Measurements from ENCODE around the gene GZMA. TPM values are rescaled to one million over a fixed set of nuclear protein-coding genes. Genes with fewer than 3 reads are reported as not detected.

The GZMA gene
- total RNA-seq (ENCODE audit: unreplicated experiment), result 0.62 TPM
- long read RNA-seq, result 0 reads

GRCh38 chr5:55102348-55102747 is at the start of gene GZMA:
Gene GZMA (plus strand): TSS chr5:55102646. CDS start chr5:55102683, 37 bp downstream.
- no peak within 1 kb of the TSS for H3K4me3 Mint-ChIP-seq (ENCODE audit: unreplicated experiment)
- H3K36me3 Mint-ChIP-seq (ENCODE audit: low read depth, unreplicated experiment), result no peaks in the 10 kb centered on the region
- no peak for DNase-seq (ENCODE audit: low spot score)
- H3K27me3 Mint-ChIP-seq (ENCODE audit: unreplicated experiment), result peaks cover 5% of the 10 kb centered on the region
- no peaks in the 10 kb centered on the region for H3K9me3 Mint-ChIP-seq (ENCODE audit: unreplicated experiment)
- peaks cover 20% of the 10 kb centered on the region for H3K4me1 Mint-ChIP-seq (ENCODE audit: unreplicated experiment)
- no peak within 1 kb of the TSS for H3K27ac Mint-ChIP-seq (ENCODE audit: unreplicated experiment)
- TF ChIP-seq CTCF (IDR thresholded peaks at IDR 0.05; ENCODE audit: unreplicated experiment), result no peak

- no peak for DNase-seq (ENCODE audit: low spot score)
- TF ChIP-seq CTCF (IDR thresholded peaks at IDR 0.05; ENCODE audit: unreplicated experiment), result no peak
- Mint-ChIP-seq H3K4me3 (ENCODE audit: unreplicated experiment) (no peak overlapping the region), H3K36me3 (ENCODE audit: low read depth, unreplicated experiment) (peaks cover 8% of the 10 kb centered on the region), H3K4me1 (ENCODE audit: unreplicated experiment) (no peaks in the 10 kb centered on the region), H3K9me3 (ENCODE audit: unreplicated experiment) (peaks cover 4% of the 10 kb centered on the region), H3K27me3 (ENCODE audit: unreplicated experiment) (no peaks in the 10 kb centered on the region), H3K27ac (ENCODE audit: unreplicated experiment) (no peak overlapping the region)
Measured at GRCh38 chr5:55055183-55055582, 47.3 kb upstream of the GZMA start.

- H3K27me3 Mint-ChIP-seq (ENCODE audit: unreplicated experiment), result peaks cover 2% of the 10 kb centered on the region
- DNase-seq (ENCODE audit: low spot score), result no peak
- no peak for TF ChIP-seq CTCF (IDR thresholded peaks at IDR 0.05; ENCODE audit: unreplicated experiment)
- no peak overlapping the region for H3K27ac Mint-ChIP-seq (ENCODE audit: unreplicated experiment)
- peaks cover 11% of the 10 kb centered on the region for H3K4me1 Mint-ChIP-seq (ENCODE audit: unreplicated experiment)
- H3K36me3 Mint-ChIP-seq (ENCODE audit: low read depth, unreplicated experiment), result no peaks in the 10 kb centered on the region
- no peak overlapping the region for H3K4me3 Mint-ChIP-seq (ENCODE audit: unreplicated experiment)
- H3K9me3 Mint-ChIP-seq (ENCODE audit: unreplicated experiment), result no peaks in the 10 kb centered on the region
Measured at GRCh38 chr5:55062039-55062779, 40.2 kb upstream of the GZMA start.

- H3K4me1 Mint-ChIP-seq (ENCODE audit: unreplicated experiment), result peaks cover 13% of the 10 kb centered on the region
- DNase-seq (ENCODE audit: low spot score), result no peak
- peaks cover 2% of the 10 kb centered on the region for H3K27me3 Mint-ChIP-seq (ENCODE audit: unreplicated experiment)
- H3K4me3 Mint-ChIP-seq (ENCODE audit: unreplicated experiment), result no peak overlapping the region
- TF ChIP-seq CTCF (IDR thresholded peaks at IDR 0.05; ENCODE audit: unreplicated experiment), result no peak
- H3K9me3 Mint-ChIP-seq (ENCODE audit: unreplicated experiment), result no peaks in the 10 kb centered on the region
- H3K36me3 Mint-ChIP-seq (ENCODE audit: low read depth, unreplicated experiment), result no peaks in the 10 kb centered on the region
- no peak overlapping the region for H3K27ac Mint-ChIP-seq (ENCODE audit: unreplicated experiment)
Measured at GRCh38 chr5:55063220-55063863, 39.1 kb upstream of the GZMA start.

- Mint-ChIP-seq H3K36me3 (ENCODE audit: low read depth, unreplicated experiment) (no peaks in the 10 kb centered on the region), H3K9me3 (ENCODE audit: unreplicated experiment) (no peaks in the 10 kb centered on the region), H3K27ac (ENCODE audit: unreplicated experiment) (no peak overlapping the region), H3K4me1 (ENCODE audit: unreplicated experiment) (peaks cover 13% of the 10 kb centered on the region), H3K4me3 (ENCODE audit: unreplicated experiment) (no peak overlapping the region), H3K27me3 (ENCODE audit: unreplicated experiment) (peaks cover 2% of the 10 kb centered on the region)
- no peak for DNase-seq (ENCODE audit: low spot score)
- no peak for TF ChIP-seq CTCF (IDR thresholded peaks at IDR 0.05; ENCODE audit: unreplicated experiment)
Measured at GRCh38 chr5:55063899-55064298, 38.5 kb upstream of the GZMA start.
